HK-2 (cell line): ENCODE results near the gene LZTR1.

Experiments
- DNase-seq: peaks from one replicate; pipeline ENCODE4 v3.0.0-alpha.2; 2018; ENCODE audit not compliant: unreplicated experiment

LZTR1 gene

GRCh38 chr22:20951151-20951931, 30.8 kb upstream of the LZTR1 start:
- no peak for DNase-seq

- no peak for DNase-seq
Observed at GRCh38 chr22:20951932-20952380, 30.1 kb upstream of the LZTR1 start.

- no peak for DNase-seq
Observed at GRCh38 chr22:20952544-20953341, 29.4 kb upstream of the LZTR1 start.

GRCh38 chr22:20953342-20953608, 28.8 kb upstream of the LZTR1 start:
- DNase-seq, result no peak

GRCh38 chr22:20953668-20954500, 28.2 kb upstream of the LZTR1 start:
- DNase-seq, result no peak

GRCh38 chr22:20955548-20955947, 26.5 kb upstream of the LZTR1 start:
- no peak for DNase-seq

- DNase-seq, result peak; percentile 58
Observed at GRCh38 chr22:20956258-20957101, 25.6 kb upstream of the LZTR1 start.

- DNase-seq, result peak; percentile 52
Observed at GRCh38 chr22:20957102-20957682, 24.9 kb upstream of the LZTR1 start.

GRCh38 chr22:20957683-20958431, 24.2 kb upstream of the LZTR1 start:
- peak; percentile 75 for DNase-seq

GRCh38 chr22:20959578-20960461, 22.3 kb upstream of the LZTR1 start:
- DNase-seq, result no peak

GRCh38 chr22:20960609-20961008, 21.5 kb upstream of the LZTR1 start:
- DNase-seq, result no peak

GRCh38 chr22:20962491-20962945, 19.6 kb upstream of the LZTR1 start:
- no peak for DNase-seq

- DNase-seq, result no peak
Observed at GRCh38 chr22:20963201-20964052, 18.7 kb upstream of the LZTR1 start.

GRCh38 chr22:20964090-20964798, 17.9 kb upstream of the LZTR1 start:
- no peak for DNase-seq

GRCh38 chr22:20964799-20965103, 17.3 kb upstream of the LZTR1 start:
- no peak for DNase-seq

GRCh38 chr22:20965104-20965887, 16.8 kb upstream of the LZTR1 start:
- DNase-seq, result no peak
